ENCODE data around the gene BRD3OS. TPM values are rescaled to one million over a fixed set of nuclear protein-coding genes. Genes with fewer than 3 reads are reported as not detected.

BRD3OS gene
- total RNA-seq, 4 donors from 2014 or later, result 0.76 to 9.3 (median 5.8) TPM

- Histone ChIP-seq H3K27ac (no peak overlapping the region), H3K4me3 (no peak overlapping the region), H3K27me3 (peaks cover 3 to 12% (median 3%) of the 10 kb centered on the region in 3 donors), H3K4me1 (no peaks in the 10 kb centered on the region), H3K9me3 (no peaks in the 10 kb centered on the region), H3K36me3 (no peaks in the 10 kb centered on the region)
- TF ChIP-seq CTCF (IDR thresholded peaks at IDR 0.05 in 4 of 5, conservative IDR thresholded peaks at IDR 0.05 in 1 of 5) (no peak), POLR2A (IDR thresholded peaks at IDR 0.05) (no peak)
- ATAC-seq (no peak), DNase-seq (no peak)
- in situ Hi-C loops (cut with MboI; ENCODE audit: low sequenced_read_pairs in 4 of 4) (no loop called here), intact Hi-C loops (cut with DNase I; ENCODE audit: low total_unique reads) (no loop called here)
Measured at GRCh38 chr9:134004131-134004873, 21.0 kb upstream of the BRD3OS start.

- in situ Hi-C loops (cut with MboI; ENCODE audit: low sequenced_read_pairs in 4 of 4), result no loop called here
- no peaks in the 10 kb centered on the region for H3K4me1 ChIP-seq
- no peak for TF ChIP-seq CTCF (IDR thresholded peaks at IDR 0.05 in 4 of 5, conservative IDR thresholded peaks at IDR 0.05 in 1 of 5)
- TF ChIP-seq POLR2A (IDR thresholded peaks at IDR 0.05), result no peak
- H3K4me3 ChIP-seq, result no peak overlapping the region
- no peak overlapping the region for H3K27ac ChIP-seq
- ATAC-seq (no peak), DNase-seq (no peak)
- no peaks in the 10 kb centered on the region for H3K36me3 ChIP-seq
- H3K27me3 ChIP-seq, result peaks cover 0 to 12% (median 3%) of the 10 kb centered on the region in 3 donors
- intact Hi-C loops (cut with DNase I; ENCODE audit: low total_unique reads), result no loop called here
- H3K9me3 ChIP-seq, result no peaks in the 10 kb centered on the region
Measured at GRCh38 chr9:134004881-134005280, 20.4 kb upstream of the BRD3OS start.

GRCh38 chr9:134005381-134005780, 19.9 kb upstream of the BRD3OS start:
- TF ChIP-seq POLR2A (IDR thresholded peaks at IDR 0.05) (no peak), CTCF (IDR thresholded peaks at IDR 0.05 in 4 of 5, conservative IDR thresholded peaks at IDR 0.05 in 1 of 5) (no peak)
- no peaks in the 10 kb centered on the region for H3K9me3 ChIP-seq
- no peak overlapping the region for H3K4me3 ChIP-seq
- ATAC-seq, result no peak
- intact Hi-C loops (cut with DNase I; ENCODE audit: low total_unique reads) (no loop called here), in situ Hi-C loops (cut with MboI; ENCODE audit: low sequenced_read_pairs in 4 of 4) (no loop called here)
- peaks cover 0 to 12% (median 3%) of the 10 kb centered on the region in 3 donors for H3K27me3 ChIP-seq
- no peak for DNase-seq
- H3K27ac ChIP-seq, result no peak overlapping the region
- H3K4me1 ChIP-seq, result no peaks in the 10 kb centered on the region
- no peaks in the 10 kb centered on the region for H3K36me3 ChIP-seq

- Histone ChIP-seq H3K4me1 (no peaks in the 10 kb centered on the region), H3K27ac (no peak overlapping the region), H3K4me3 (no peak overlapping the region), H3K27me3 (peaks cover 0 to 12% (median 3%) of the 10 kb centered on the region in 3 donors), H3K36me3 (no peaks in the 10 kb centered on the region), H3K9me3 (no peaks in the 10 kb centered on the region)
- no peak for TF ChIP-seq CTCF (IDR thresholded peaks at IDR 0.05 in 4 of 5, conservative IDR thresholded peaks at IDR 0.05 in 1 of 5)
- TF ChIP-seq POLR2A (IDR thresholded peaks at IDR 0.05), result no peak
- intact Hi-C loops (cut with DNase I; ENCODE audit: low total_unique reads), result no loop called here
- ATAC-seq (no peak), DNase-seq (no peak)
- in situ Hi-C loops (cut with MboI; ENCODE audit: low sequenced_read_pairs in 4 of 4), result no loop called here
Measured at GRCh38 chr9:134007150-134007549, 18.1 kb upstream of the BRD3OS start.

Measured in gastrocnemius medialis (tissue), 4 donors.